Stimulated activated CD8-positive, alpha-beta memory T cell treated with anti-CD3 and anti-CD28 coated beads, Interleukin-4, amount 100 ng/mL, for 48 hours (primary cell): ENCODE results near the gene PRIM2.
"Not testable (repeated sequence)": the region's sequence is repeated elsewhere in the genome, so short reads cannot be mapped to it uniquely, and the experiment has no call there.

ENCODE experiments used
- DNase-seq: peaks from one replicate; pipeline ENCODE4 v3.0.0-alpha.2; 2020

PRIM2 gene

DNA sequence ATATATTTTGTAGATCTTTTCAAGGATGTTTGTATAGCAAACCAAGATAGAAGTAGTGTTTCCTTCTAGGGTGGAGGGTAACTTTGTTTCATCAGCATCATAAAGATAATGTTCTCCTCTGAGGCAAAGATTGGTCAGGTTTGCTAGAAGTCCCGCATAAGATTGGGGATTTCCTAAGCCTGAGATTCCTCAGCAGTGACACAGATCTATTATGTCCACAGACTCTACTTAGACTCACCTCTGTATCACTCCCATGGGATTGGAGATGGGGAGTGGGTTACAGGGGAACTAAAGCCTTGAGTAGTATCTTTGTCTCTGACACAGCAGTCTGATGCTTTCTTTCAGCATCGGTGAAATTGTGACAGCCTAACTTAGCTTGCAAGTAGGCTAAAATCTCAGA lies 341.1 kb downstream of the PRIM2 start:
- not testable (repeated sequence) for DNase-seq

GRCh38 chr6:57659794-57660193 lies 342.4 kb downstream of the PRIM2 start:
- not testable (repeated sequence) for DNase-seq

- not testable (repeated sequence) for DNase-seq
Observed at GRCh38 chr6:57660940-57661339, 343.5 kb downstream of the PRIM2 start.

DNA sequence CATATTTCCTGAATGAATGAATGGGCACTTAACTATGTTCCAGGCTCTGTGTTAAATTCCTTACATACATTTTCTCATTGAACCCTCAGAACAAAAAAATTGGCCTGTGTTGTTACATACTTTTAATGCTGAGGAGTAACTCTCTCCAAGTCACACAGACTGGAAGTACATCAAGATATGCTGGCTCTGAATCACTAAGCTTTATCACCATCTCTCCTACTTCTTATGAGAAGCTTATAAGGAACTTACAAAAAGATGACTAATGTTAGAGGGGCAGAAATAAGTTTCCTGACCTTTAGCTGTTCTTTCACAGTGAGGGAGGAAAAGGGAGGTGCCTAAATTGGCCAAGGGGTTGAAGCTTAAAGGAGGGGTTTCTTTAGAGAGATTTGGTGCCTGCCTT lies 350.7 kb downstream of the PRIM2 start:
- not testable (repeated sequence) for DNase-seq

DNA sequence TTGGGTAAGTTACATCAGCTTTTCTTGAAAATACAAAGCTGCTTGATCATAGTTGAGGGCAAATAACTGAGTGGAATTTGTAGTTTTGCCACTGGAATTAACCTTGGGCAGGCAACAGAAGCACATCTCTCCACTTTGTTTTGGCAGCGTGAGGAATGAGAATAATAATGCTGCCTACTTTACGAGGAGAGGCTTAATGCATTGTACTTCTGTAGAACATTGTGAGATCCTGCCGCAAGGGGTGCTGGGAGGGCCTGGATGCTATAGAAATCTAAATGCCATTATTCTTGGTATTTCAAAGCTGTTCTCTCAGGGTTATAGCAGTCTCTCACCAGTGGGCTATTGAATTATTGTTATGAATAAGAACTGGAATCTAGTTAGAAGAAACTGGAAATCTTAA lies 353.8 kb downstream of the PRIM2 start:
- not testable (repeated sequence) for DNase-seq

DNA sequence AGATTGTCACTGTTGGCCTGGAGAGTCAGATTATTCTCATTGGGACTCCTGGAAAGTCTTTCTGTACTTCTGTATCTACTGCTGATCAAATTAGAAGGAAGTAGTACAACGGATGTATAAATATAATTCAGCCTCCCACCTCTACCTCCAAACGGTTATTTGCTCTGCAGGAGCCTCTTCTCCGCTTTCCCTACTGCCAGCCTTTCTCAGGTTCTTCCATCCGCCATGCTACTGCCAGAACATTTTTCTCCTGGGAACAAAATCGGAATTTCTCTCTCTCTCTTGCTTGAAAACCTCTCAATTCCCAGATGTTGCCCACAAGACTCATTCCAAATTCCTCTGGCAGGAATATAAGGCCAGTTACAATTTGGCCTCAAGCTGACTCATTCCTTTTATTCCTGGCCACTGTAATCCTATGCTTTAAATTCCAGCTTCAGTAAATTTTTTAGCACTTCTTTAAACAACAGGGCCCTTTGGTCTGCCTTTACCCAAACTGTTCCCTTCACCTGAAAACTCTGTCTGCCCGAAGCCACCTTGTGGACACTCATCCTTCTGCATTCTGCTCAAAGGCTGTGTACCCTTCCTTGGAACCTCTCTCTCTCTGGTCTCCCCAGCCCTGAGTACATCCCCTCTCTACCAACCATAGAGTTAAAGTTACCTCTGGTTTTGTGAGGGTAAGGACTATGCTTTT lies 354.7 kb downstream of the PRIM2 start:
- DNase-seq = not testable (repeated sequence)

- not testable (repeated sequence) for DNase-seq
Observed at GRCh38 chr6:57673281-57673680, 355.9 kb downstream of the PRIM2 start.

DNA sequence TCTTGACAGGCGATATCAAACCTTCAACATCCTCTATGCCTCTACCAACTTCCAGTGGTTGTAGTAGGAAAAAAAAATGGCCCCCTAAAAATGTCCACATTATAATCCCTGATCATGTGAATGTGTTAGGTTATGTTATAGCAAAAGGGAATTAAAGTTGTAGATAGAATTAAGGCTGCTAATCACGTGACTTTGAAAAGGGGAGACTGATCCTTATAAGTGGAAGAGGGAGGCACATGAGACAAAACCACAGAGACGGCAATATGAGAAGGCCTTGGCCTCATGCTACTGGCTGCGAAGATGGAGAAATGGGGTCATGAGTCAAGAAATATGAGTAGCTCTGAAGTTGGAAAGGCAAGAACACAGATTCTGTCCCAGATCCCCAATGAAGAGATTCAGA lies 358.0 kb downstream of the PRIM2 start:
- not testable (repeated sequence) for DNase-seq

DNA sequence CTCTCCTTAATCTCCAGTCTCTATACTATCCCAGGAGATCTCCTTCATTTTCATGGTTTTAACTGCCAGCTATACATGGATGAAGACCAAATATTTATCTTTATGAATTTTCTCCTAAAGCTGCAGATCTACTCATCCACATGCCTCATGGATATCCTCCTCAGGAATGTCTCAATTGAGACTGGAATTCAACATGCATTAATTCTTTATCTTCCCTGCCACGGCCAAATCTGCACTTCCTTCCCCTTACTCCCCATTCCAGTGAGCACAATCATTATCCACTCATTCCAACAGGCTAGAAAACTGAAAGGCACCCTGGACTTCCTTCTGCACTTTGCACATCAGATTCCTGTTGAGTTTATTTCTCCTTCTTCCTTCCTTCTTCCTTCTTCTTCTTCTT lies 379.0 kb downstream of the PRIM2 start:
- DNase-seq = not testable (repeated sequence)
